GM21529 (cell line): ENCODE data around the gene NKX2-8.

Experiments used
- ATAC-seq: cut with Tn5 transposase; IDR thresholded peaks from one replicate; pipeline ENCODE4 v1.9.1; 2021; ENCODE audit not compliant: unreplicated experiment

Gene NKX2-8

DNA sequence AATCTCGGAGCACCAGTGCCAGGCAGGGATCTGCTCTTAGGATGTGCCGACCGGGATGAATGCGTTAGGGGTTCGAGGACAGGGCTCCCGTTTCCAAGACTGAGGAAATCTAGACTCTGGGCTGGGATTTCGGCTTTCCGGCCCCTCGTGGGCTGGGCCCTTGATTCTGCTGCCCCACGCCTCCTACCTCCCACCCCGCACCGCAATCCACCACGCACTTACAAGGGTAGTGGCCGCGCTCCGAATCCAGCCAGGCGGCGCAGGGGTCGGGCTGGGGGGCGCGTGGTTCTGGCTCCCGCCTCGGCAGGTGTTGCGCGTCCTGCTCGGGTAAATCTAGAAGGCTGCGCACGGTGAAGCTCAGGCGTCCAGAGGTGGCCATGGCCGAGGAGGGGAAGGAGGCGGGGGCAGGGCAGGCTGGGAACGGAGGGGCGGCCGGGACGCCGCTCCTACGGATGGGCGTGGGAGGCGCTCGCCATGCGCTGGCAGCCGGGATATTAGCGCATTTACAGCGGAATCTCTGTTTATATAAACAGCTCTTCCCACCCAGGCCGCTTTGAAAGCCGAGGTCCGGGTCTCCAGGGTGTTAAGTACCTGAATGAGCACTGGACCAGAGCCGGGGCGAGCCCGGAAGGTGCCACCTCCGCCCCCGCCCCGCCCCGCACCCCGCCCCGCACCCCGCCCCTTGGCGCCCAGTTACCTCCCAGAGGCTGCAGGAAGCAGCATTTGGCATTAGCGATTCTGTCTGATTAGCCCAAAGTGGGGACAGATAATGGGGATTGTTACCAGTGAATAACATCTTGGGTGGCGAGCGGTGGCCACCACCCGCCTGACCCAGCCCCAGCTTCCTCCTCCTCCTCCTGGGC, at the start of gene NKX2-8:
Gene NKX2-8 (minus strand): TSS at position 604 of the 863 bp plus-strand sequence. CDS start 225 bp downstream, at position 379.
- ATAC-seq = no peak

DNA sequence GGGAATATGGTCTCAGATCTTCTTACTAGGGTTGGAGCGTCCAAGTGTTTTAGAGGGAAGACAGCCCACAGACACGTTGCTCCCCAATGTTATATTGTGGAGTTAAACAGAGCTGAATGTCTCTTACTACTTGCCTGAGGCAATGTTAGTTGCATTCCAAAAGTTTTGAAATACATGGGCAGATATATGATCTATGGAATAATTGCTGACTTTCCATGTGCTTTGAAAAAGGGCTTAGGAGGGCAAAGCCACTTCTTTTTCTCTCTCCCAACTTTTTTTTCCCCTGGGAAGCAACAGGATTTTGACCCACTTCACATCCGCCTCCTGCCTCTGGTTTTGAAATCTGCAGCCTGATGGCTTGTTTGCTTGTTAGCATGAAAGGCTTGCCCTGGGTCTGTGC, 45.6 kb upstream of the NKX2-8 start:
- no peak for ATAC-seq

DNA sequence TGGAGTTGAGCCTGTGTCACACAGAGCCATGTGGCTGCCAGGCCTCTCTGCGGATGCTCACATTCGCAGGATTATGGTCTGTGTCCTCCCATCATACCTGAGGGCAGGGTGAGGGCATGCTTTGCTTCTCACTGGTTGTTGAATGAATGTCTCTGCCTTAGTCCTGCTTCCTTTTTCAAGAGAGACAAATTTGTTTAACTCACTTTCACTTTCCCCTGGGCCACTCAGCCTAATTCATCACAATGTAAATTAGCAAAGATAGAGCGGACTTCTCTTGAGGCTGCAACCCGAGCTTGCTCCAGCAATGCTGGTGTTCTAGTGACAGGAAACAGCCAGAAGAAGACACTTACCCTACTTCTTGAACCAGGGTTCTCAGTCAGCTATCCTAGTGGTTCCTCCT, 43.7 kb upstream of the NKX2-8 start:
- ATAC-seq = no peak

DNA sequence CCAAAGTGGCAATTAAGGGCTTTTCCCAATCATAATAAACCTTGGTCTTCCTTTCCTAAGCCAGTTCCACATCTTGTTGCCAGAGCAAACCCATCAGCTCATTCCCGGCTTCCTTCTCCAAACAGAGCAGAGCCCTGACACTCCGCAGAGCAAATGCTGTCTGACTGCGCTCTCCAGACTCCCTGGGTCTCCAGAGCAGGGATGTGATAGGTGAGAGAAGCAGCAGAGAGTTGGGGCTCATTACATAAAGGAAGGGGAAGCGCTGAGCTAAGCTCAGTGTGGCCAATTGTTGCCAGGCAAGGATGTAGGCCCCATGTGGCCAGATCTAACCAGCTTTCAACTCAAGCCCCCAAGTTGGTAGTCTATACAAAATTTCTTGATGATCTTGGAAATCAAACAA, 43.0 kb upstream of the NKX2-8 start:
- no peak for ATAC-seq

DNA sequence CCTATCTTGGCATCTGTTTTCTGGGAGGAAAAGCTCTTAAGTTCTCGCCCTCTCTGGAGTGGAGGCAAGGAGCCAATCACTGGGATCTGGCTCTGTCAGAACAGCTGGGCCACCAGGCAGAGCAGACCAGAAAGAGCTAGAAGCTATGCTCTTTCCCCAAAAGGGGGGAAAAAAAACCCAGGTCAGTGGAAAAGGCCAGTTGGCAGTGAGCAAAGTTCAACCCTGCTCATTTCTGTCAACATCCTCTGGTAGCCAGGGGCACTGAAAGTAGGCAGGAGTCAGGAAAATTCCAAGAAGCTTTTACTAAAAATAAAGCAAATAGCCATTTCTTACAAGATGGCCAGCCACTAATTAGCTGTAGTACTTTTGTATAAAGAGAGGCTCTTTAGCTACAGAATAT, 42.6 kb upstream of the NKX2-8 start:
- no peak for ATAC-seq

DNA sequence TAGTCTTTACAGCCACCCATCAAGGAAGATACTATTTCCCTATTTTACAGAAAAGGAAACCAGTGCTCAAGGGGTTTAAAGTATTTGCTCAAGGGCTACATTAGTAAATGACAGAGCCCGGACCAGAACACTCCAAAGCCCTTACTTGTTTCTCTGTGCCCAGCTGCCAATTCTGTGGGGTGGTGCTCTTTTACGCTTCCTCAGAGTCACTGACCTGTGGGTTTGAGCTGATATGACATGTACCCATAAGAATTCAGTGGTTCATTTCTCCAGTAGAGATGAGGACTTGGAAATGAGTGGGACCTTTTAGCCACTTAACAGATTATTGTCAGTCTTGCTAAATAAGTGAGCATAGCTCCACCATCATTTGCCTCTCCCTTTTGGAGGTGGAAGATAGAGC, 37.4 kb upstream of the NKX2-8 start:
- no peak for ATAC-seq

DNA sequence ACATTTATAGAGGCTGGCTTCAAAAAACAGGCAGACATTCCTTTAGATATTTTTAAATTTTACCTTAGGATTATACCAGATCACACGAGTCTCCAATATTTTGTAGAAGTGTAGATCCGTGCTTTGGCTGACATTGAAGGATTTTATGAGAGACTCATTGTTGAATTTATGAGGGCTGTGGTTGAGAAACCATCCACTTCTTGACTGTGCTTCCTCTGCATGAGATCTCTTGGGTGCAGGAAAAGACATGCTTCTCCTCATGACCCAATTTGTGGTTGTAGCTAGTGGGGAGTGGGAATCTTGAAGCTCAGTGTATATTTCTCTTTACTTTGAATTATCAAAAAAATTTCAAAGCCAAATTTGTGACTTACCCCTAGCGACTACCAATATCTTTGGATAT, 36.7 kb upstream of the NKX2-8 start:
- no peak for ATAC-seq

DNA sequence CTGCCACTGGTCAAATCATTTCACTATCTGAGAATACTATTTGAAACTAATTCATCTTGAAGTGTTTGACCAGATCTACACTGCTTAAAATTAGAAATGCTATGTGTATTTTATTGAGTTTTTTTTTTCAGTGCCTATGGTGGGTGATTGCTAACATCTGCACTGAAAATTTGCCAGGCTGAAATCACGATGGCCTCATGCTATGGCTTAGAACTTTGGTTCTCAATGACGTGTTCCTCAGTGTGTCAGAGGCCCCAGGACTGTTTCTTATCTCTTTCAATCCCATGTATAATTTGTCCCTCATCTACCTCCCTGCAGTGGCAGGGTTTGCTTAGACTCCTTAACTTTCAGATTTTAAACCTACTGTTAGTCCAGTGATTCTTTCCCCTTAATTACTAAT, 36.2 kb upstream of the NKX2-8 start:
- no peak for ATAC-seq

DNA sequence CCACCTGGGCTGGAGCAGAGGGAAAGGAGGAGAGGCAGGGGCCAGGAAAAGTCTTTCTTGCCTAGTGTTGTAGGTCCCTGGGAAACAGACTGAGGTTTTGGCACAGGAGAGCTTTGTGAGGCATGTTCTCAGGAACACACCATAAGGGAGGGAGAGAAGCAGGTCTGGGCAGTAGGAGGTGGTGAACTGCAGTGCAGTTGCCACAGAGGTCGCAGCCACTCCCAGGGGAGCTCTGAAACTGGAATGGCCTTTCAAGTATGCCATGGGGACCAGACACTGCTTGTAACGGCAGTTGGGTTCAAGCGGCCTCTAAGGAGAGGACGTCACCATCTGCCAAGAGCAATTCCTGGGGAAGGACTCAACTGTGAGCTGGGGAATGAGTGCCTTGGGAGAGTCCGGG, 35.4 kb upstream of the NKX2-8 start:
- no peak for ATAC-seq

DNA sequence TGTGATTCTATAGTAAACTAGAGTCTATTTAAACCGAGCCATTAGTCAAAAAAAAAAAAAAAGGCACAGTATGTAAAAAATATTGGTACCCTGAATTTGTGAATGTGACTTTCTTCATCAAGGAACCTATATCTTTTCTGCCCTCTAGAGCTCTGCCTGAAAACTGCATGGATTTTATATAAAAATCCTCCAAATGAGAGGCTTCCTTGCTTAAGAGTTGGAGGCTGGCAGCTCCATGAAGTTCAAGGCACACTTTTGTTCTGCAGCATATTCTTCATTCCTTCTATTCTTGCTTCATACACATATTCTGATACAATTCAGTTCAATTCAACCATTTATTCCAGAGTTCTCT, 23.1 kb upstream of the NKX2-8 start:
- ATAC-seq = no peak

DNA sequence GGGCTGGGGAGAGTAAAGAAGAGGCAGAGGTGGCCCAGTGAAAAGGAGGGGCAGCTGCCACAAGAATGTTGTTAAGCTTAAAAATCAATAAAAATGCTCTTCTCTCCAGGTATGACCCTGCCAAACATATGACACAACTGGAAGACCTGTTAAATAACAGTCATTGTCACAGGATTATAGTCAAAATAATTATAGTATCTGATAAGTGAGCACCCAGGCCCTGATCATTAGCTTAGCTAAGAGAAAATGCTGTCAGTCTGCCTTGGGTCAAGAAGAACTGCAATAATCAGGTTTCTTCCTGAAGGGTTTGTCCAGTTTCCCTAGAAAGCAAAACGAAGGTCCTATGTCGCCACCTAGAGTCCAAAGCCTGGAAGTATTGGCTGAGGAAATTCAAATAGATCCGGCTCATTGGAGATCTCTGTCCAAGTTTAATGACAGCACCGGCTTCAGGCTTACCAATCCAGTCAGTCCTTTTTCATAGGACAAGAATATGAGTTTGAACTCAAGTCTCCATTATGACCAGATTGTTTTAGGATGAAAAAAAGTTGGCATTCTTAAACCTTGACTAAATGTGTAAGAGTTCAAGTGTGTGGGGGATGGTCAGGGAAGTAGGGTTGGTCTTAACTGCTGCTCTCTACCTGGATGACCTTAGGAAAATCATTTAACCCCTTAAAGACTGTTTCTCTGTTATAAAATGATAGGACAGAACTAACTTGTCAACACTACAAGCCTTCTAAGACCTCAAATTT, 22.5 kb upstream of the NKX2-8 start:
- peak; percentile 89 for ATAC-seq

DNA sequence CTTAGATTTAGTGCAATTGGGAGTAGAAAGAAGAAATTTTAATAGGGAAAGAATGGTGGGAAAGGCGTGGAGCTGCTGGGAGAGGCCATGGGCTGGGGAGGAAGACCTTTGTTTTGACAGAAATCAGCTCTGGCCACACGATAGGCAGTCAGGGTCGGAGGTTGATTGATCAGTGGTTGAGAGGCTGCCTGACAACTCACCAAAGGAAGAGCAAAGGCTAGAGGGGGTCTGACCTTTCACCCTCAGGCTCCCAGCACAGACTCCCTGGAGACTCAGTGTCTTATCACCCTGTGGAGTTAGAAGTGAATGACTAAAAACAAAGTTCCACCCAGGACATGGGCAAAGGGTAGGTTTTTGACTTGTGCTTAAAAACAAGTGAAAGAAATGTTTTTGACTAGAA, 18.0 kb upstream of the NKX2-8 start:
- ATAC-seq = no peak

DNA sequence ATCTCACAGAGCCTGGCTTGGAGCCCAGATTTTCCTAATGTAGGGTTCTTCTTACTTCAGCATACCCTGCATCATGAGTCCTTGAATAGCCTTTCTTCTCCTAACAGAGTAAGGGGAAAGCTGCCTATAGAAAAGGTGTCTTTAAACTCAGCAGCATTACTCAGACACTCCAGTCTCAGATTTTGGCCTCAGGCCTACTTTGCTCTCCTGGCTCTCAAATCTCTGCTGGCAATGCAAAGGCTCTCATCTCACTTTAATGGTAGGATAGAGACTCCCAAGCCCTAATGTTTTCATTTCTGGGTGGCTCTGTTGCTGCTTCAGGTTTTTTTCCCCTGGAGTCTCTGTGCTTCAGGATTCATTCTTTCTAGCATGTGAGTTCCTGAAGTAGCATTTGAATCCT, 9.1 kb upstream of the NKX2-8 start:
- ATAC-seq = no peak

DNA sequence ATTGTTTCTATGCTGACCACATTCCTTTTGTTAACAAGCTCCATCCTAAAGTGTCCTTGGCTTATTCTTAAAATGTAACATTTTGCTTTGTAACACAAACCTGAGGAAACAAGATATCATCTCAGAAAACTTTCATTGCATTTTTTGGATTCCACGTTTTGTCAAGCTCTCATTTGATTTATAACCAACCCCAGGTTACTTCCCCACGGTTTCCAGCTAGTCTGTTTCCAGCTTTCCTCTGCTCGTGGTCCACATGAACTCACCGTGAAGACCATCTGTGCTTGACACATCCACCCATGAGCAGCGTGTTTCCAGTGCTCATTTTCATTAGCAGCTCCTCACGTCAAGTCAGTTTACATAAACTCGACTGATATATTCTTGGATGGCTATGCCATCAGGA, 6.4 kb upstream of the NKX2-8 start:
- ATAC-seq = no peak

DNA sequence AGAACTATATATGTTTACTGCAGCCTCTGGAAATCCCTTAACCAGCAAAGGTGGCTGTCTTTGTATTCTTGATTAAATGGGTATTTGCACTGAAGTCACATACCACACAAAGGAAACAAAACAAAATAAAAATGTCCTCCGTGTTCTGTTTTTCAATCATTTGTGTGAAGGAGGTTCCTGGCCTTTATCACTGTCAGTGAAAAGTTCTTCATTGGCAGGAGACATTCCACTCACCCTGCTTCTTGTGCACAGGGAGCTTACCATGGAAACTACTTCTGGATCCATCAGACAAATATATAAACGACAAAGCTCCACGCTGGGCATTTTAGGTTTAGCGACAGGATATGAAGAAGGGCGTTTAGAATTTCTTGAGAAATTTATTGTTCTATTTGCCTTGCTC, 5.7 kb upstream of the NKX2-8 start:
- ATAC-seq = no peak

DNA sequence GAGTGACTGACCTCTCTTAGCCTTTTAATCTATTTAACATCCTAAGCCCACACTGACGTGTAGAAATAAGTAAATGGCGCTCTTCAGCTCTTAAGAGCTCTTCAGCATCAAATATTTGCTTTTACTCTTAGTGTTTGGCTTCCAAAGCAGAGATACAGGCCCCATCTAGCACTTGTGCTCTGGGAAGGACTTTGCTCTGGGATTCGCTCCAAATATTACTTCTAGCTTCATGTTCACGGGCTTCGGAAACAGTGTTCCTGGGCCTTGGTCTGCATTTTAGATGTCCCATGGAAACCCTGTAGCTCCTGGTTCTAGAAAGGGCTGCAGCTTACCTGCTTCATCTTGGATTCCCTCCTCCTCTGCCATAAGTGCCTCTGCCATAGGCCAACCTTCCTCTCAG, 2.7 kb upstream of the NKX2-8 start:
- no peak for ATAC-seq

DNA sequence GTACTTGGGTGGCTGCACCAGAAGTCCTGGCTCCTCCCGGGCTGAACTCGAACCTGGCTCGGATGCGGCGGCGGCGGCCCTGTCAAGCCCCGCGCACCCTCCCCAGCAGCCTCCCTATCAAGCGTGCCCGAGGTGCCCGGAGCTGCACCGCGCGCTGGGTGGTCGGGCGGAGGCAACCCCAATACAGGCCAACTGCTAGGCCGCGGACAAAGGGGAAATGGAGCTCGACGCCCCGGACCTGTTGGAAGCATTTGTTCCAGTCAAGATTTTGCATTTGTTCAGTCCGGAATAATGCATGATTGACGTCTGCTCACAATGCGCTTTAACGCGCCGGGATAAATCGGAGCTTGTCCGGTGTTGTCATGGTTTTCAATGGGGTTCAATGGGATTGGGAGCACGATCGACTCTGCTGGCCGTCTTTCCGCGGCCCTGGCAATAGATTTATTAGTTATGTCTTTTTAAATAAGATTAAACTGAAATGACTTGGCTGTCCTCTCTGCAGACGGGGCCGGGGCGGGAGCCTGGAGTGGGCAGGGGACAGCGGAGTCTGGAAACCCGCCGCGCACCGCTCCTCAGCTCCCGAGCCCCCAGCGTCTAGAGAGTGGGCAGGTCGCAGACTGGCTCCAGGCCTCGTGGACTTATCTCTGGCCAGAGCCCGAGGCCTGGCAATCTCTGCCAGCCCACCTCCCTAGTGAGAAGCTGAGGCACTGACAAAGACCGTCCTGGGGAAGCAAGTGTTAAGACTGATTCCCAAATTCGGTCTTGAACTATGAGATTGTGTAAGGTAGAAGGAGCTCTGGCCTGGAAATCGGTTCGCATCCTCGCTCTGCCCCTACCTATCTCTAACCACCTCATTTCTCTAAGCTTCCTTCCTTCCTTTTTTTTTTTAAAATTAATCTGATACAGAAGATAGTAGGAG, 1.7 kb upstream of the NKX2-8 start:
- ATAC-seq = no peak

DNA sequence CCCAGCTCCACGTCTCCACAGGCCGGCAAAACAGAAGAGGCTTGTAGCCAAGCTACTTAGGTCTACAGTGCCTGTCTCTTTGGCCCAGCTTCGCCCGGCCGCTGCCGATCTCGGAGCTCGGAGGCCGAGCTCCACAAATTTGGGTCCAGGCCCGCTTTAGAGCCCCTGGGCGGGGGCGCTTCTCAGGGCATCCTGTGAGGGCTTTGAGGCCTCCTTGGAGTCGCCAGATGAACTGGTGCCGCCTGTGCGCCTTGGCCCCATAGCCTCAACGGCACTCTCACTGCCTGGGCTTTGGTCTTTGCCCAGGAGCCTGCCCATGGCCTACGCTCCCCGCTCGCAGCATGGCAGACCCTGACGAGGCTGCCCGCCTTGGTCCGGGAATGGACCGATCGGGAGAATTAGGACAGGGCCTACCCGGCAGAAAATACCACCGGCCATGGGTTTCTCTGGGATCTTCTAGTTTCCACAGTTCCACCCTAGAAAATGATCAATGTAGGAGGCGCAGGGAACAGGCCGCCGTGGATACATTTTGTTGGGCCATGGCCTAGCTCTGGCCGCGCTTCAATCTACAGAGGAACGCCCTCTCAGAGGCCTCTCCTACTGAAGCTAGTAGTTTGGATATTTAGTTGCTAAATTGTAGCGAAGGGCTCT, 953 bp upstream of the NKX2-8 start:
- no peak for ATAC-seq

DNA sequence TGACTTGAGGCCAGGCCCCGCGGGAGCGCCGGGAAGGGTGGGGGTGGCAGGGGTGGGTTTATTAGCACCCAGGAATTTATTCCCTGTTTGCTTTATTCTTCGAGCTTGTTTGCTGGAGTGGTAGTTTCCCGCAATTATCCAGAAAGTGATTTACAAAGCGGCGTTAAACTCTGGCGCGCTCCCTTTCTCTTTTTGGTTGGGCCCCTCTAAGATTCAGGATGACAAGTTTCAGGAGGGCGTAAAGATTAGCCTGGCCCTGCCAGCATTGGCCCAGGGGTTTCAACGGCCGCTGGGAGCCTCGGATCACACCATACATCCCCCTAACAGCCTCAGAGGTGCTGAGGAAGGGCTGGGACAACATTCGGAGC, 444 bp upstream of the NKX2-8 start:
- no peak for ATAC-seq

DNA sequence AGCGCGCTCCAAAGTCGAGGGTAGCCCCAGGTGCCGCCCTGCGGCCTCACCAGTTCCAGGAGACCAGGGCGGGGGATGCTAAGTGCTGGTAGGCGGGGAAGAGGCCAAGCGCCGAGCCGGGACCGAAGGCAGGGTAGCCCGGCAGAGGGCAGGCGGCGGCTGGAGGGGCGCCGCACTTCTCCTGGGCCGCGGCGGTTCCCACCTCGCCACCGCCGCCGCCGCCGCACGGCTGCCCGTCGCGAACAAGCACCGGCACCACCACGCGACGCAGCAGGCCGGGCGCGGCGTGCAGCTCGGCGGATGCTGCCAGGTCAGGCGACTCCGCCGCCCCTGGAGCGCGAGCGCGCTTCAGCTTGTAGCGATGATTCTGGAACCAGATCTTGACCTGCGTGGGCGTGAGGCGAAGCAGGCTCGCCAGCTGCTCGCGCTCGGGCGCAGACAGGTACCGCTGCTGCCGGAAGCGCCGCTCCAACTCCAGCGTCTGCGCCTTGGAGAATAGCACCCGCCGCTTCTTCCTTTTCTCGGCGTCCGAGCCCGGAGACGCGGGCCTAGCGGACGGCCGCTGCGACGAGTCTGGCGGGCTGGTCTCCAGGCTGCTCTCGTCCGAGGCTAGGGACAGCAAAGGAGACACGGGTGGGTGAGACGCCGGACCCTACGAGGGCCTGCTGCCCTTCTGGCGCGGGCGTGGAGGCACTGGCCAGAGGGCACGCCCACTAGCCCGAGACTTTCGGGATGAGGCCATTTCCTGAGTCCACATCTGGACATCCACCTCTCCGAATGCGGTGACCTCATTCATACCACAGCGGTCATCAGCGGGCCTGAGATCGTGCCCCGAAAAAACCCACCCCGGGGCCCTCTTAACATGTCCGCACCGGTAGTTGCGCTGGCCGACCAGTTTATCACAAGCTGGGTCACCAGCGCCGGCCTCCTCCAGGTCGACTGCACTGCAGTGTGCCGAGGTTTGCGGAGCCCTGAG, 1.3 kb downstream of the NKX2-8 start:
- ATAC-seq = no peak
